Measurements from ENCODE around the gene FADS1.

The FADS1 gene

DNA sequence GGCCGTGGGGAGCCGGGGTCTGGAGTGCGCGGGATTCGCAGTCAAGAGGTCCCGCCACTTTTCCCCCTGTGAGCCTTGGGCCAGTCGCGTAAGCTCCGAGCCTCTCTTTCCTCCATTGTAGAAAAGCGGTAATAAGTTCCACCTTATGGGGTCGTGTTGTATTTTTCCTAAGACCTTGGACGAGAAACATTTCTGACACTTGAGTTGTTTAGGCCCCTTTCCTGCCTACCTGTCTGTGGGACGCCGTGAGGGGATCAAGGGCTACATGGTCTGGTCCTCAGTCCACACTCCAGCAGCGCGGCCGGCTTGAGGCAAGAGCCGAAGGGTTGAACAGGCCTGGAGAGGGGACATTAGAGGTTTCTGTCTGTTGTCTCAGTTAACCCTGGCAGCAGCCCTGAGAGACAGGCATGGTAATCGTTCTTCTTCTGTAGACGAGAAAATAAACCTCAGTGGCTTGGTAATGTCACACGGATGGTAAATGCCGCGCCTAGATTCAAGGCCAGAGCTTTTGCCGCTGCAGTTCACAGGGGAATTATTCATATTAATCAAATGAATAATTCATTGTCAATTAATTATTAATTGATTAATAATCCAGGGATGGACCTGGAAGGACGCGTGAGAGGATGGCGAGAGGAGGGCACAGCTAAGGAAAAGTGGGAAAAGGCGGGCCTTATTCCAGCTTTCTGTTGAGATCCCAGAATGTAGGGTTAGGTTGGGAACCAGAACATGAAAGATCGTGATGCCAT is 23.5 kb downstream of the FADS1 start:
- DNase-seq = peak; percentile 51

DNA sequence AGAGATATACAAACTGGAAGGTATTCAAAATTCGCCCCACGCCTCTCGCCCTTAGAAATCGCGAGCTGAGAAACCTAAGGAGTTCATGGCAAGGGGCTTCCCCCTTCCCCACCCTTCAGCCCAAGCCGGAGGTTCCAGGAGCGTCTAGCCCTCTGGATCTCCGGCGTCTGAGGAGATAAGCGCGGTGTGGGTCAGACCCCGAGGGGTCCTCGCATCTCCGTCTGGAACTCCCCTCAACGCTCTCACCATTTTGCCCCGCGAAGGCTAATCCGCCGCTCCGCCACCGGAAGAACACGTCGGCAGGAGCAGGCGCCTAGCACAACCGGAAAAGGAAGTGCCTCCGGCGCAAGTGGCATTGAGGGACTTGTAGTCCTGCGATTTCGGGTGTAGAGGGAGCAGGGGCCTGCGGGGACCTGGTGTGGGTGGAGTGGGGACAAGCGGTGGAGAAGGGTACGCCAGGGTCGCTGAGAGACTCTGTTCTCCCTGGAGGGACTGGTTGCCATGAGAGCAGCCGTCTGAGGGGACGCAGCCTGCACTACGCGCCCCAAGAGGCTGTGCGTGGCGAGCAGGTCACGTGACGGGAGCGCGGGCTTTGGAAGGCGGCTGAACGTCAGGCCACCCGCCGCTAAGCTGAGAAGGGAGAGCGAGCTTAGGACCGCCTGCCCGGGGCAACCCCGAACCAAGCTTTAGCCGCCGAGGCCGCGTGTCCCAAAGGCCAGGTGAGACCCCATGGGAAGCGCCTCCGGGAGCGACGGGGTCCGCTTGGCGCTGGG is 24.3 kb downstream of the FADS1 start, which contains the start of the genes FEN1 and TMEM258:
FEN1 (plus strand) TSS at position 602 of the 773 bp plus-strand sequence. CDS start 2,451 bp downstream, outside the sequence.
TMEM258 (minus strand) TSS at position 290 of the 773 bp plus-strand sequence; CDS start at position 249, 41 bp downstream.
- DNase-seq = peak; percentile 96

- DNase-seq = peak; percentile 89
These were observed 25.0 kb downstream of the FADS1 start for GRCh38 chr11:61791737-61792309.

DNA sequence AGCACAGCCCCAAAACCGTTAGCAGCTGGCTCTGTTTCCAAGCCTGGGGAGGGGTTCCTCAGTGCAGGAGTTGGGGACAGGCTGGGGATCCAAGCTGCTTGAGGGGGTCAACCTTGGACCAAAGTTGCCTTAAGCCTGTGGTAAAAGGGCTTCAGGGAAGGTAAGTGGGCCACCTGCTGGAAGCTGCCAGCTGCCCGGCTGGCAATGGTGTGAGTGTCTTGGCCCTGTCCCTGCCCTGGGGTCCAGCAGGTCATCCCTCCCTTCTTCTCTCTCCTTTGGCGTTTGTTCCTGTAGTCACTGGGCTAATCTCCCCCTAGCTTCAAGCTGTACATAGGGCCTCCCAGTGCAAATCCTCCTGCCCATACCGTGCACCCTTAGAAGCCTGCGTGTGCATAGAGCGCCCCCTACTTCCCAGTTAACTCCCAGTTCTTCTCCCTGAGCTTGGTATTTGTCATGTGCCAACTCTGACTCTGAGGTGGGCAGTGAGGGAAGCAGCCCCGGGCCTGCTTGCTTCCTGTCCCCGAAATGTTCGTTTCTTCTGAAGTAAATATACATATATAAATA is 28.8 kb downstream of the FADS1 start:
- peak; percentile 78 for DNase-seq

DNA sequence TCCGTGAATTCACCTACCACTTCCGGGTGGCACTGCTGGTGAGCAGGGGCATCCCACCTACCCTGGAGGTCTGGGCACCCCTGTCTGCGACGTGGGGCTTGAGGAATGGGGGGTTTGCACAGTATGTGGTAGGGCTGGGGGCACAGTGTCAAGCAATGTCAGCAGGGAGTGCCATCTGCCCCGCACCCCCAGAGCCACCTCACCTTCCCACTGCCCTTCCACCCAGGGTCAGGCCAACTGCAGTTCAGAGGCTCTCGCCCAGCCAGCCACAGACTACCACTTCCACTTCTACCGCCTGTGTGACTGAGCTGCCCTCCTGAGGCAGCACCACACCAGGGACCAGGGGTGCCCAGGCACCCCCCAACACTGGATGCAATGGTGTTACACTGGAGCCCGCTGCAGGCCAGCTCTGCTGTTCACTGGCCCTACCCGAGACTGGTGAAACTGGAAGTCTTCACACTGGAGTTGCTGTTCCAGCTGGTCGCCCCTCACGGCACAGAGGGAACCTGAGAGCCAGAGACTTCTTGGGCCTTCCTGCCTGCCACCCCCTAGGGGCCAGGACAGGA is 30.9 kb downstream of the FADS1 start:
- no peak for DNase-seq

GRCh38 chr11:61784506-61784805 is 32.3 kb downstream of the FADS1 start:
- no peak for DNase-seq

GRCh38 chr11:61783717-61784505 is 32.9 kb downstream of the FADS1 start:
- DNase-seq = no peak

- no peak for DNase-seq
These were observed 34.0 kb downstream of the FADS1 start for GRCh38 chr11:61782841-61783240.

DNA sequence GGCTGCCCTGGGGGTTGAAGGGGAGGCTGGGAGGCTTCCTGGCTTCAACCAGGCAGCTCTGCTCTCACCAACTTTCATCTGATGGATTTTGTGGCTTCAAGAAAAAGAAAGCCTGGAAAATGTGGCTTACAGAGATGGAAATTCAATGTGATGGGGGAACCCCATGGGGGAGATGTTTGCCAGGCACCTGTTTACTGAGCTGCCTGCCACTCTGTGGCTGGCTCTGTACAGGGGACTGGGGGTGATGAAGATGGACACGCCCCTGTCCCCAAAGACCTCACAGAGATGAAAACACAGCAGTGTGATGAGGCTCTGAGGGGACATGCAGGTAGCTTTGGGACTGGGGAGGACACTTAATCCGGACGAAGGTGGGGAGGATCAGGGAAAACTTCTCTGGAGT is 34.5 kb downstream of the FADS1 start:
- DNase-seq = no peak

DNA sequence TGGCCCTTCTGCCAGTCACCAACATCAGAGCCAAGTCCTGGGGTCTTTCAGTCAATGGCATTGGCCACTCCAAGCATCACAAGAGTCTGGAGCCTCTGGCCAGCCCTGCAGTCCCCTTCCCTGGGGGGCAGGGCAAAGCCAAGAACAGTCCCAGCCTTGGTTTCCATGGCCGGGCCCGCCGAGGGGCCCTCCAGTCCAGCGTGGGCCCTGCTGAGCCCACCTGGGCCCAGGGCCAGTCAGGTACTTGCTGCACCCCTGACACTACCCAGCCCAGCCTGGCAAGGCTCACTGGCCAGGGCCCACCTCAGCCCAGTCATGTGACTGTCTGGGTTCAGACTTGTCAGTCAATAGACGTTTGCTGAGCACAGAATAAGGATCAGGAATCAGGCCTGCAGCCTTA is 35.2 kb downstream of the FADS1 start:
- DNase-seq = no peak

DNA sequence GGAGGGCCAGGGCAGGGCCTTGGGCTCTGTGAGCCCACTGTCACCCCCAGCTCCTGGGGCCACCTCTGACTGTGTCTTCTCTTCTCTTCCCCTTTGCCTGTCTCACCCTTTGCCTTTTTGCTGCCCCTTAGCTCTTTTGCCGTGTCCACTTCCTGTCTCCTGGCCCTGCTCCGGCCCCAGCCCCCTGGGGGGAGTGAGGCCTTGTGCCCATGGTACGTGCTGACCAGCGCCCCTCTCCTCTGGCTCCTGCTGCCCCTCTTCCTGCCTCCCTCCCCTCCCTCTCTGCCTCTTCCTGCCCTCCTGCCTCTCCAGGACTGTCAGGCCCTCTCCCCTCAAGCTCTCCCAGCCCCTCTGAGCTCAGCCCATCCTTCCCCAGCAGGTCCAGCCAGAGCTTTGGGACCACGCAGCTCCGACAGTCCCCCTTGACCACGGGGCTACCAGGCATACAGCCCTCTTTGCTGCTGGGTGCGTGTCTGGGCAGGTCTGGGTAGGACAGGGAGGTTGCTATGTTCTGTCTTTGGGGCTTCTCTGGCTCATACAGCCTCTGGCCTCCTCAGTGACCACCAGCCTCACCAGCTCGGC is 36.1 kb downstream of the FADS1 start:
- no peak for DNase-seq

DNA sequence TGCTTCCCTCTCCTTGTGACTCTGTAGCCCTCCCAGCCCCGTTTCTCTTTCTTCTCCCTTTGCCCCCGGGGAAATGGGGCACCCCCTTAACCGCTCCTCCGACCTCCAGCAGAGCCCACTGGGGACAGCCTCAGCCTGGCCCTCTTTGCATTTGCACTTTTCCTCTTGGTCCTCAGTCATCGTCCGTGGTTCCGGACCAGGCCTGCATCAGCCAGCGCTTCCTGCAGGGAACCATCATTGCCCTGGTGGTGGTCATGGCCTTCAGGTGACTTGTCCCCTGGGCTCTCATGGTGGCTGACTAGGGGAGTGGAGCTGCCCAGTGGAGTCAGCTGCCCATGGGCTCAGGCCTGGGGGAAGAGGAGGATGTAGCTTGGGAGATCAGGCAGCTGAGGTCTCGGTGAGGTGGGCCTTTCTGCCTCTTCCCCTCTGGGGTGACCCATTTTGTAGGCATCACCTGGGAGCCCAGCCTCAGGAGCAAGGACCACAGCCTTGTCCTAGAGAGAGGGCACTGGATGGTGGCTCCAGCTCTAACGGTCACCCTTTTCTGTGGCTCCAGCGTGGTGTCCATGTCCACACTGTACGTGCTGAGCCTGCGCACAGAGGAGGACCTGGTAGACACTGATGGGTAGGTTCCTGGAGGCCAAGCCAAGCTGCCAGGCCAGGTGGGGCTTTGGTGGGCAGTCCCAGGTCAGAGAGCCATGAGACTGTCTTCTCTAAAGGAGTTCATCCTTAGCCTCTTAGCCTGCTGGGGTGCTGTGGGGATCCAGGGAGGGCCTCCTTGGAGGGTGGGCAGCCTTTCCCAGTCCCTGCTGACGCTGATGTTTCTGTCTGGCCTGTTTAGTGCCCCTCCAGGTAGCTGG is 36.9 kb downstream of the FADS1 start:
- no peak for DNase-seq

DNA sequence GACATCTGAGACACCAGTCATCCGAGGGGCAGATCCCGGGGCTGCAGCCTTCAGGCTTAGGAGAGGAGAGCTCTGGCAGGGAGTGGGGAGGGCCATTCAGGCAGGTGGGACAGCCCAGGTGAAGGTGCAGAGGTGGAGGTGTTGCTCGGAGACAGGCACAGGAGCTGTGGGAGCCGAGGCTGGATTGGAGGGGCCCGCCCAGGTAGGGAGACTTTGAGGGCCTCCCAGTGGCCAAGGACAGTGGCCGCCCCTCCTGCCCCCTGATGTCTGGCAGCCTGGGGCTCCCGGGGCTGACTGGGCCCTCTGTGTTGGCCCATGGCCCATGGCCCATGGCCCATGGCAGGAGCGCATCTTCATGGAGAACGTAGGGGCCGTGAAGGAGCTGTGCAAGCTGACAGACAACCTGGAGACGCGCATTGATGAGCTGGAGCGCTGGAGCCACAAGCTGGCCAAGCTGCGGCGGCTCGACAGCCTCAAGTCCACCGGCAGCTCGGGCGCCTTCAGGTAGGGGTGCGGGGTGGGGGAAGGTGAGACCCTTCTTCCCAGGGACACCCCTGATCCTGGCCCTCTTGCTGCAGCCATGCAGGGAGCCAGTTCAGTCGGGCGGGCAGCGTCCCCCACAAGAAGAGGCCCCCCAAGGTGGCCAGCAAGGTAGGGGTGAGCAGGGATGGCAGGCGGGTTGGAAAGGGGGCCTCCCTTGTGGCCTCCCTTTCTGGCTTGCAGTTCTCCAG is 37.7 kb downstream of the FADS1 start:
- DNase-seq = no peak

- no peak for DNase-seq
These were observed 38.4 kb downstream of the FADS1 start for GRCh38 chr11:61778357-61778886.

DNA sequence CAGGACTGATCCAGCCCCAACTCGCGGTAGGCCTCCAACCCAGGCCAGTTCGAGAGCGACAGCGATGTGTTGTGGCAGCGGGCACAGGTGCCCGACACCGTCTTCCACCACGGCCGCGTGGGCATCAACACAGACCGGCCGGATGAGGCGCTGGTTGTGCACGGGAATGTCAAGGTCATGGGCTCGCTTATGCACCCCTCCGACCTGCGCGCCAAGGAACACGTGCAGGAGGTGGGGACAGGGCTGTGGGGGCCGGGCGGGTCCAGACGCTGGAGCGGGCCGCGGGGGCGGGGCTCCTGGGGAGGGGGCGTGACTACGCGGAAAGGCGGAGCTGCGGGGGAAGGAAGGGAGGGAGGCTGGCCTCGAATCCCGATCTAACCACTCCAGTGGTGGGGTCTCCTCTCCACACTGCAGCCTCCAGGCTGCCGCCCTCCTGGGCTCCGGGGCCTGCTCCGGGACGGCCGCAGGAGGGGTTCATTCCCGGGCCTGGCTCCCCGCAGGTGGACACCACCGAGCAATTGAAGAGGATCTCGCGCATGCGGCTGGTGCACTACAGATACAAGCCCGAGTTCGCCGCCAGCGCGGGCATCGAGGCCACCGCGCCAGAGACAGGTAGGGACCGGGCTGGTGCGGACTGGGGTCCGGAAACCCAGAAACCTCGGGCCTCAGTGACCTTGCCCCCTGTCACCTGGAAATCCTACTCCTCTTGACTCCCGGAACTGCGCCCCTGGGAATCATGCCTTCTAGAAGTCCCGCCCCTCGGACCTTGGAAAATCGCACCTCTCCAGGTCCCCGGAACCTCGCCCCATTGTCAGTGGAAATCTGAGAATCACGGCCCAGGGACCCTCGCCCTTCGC is 39.3 kb downstream of the FADS1 start:
- DNase-seq = peak; percentile 65

DNA sequence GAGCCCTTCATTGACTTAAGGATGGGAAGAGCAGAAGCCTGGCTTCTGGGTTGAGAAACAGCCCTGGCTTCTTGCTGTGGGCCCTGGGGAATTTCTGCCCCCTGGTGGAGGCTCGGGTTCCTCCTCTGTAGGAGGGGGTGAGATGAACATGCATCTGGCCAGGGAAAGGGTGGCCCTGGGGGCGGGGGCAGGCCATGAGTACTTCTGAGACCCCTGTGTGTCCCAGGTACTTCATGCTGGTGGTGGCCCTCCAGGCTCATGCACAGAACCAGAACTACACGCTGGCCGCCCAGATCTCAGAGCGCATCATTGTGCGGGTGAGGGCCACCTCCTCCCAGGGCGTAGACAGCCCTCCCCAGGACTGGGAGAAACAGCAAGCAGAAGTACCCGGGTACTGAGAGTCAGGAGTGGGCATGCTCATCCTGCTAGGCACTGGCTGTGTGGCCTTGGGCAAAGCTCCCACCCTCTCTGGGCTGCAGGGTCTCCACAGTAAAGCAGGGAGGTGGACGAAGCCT is 40.2 kb downstream of the FADS1 start:
- DNase-seq = peak; percentile 87

DNA sequence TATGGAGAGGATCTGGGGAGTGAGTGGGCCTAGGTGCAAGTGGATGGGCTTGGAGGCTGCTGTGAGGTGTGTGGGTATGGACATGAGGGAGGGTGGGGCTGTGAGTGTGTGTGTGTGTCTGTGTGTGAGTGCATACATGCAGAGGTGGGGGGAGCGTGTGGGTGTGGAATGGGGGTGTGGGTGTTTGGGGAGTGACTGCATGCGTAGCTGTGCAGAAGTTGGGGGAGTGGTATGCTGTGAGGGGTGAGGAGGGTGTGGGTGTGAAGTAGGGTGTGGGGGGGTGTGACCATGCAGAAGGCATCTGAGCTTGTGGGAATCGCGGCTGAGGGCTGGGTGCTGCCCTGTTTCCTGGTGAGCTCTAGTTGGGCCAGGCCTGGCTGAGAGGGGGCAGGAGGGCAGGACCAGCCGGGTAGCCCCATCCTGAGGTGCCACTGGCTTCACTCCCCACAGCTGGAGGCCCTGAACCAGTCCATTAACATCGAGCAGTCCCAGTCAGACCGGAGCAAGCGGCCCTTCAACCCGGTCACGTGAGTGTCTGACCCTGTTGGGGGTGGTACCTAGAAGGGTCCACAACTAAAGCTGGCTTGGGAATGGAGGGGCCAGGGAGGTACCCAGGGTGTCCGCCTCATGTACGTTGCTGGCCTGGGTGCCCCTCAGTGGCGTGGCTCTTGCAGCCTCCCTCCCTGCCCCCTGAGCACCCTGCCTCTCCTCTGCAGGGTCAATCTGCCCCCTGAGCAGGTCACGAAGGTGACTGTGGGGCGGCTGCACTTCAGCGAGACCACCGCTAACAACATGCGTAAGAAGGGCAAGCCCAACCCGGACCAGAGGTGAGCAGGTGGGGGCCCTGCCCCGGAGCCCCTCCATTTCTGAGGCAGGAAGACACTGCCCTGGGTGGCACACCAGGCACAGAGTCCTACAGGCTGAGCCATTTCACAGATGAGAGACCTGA is 40.9 kb downstream of the FADS1 start:
- no peak for DNase-seq

DNA sequence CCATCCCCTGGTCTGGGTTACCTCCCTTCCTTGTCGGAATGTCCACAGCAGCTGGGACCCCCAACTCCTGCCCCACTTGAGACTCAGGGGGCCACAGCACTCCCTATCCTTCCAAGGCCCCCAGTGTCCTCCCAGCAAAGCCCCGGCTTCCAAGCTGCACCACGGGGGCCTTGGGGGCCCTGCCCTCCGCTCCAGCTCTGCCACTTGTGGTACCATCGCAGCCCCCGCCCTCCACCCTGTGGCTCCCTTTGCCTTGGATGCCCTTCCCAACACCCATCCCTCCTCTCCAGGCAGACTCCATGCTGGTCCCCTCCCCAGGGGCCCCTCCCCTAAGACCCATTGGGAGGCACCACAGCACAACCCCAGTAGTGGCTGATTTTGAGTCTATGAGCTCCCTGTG is 41.7 kb downstream of the FADS1 start:
- no peak for DNase-seq

All from hematopoietic multipotent progenitor cell treated with erythropoietin and hydrocortisone succinate and interleukin-3 and kit ligand, for 6 days (in vitro differentiated cells).